PC-3 (cell line): ENCODE data around the gene SESN1. TPM values are rescaled to one million over a fixed set of nuclear protein-coding genes. Genes with fewer than 3 reads are reported as not detected.
"Not testable (repeated sequence)": the region's sequence is repeated elsewhere in the genome, so short reads cannot be mapped to it uniquely, and the experiment has no call there.

ENCODE experiments used
- ATAC-seq: fragments of 200-7000 bp; cut with Tn5 transposase; 2 replicates; pipeline ENCODE4 v1.9.1; 2020; ENCODE audit warnings: mild to moderate bottlenecking, moderate library complexity
- BruUV-seq: library from RNA; stranded (reverse); fragments of 400-500 nt; replicated peaks from 2 replicates; lab custom pipeline; 2021; lab: Mats Ljungman, UMichigan
- CTCF ChIA-PET: fragments of 300-600 bp; sonication (Branson Sonifier 250); formaldehyde crosslinking; loops from one replicate; lab custom pipeline; 2022; ENCODE audit warnings: antibody characterized with exemption; lab: Charles Lee
- POLR2A ChIA-PET: fragments of 300-600 bp; sonication (Branson Sonifier 250); formaldehyde crosslinking; loops from one replicate; lab custom pipeline; 2022; ENCODE audit warnings: antibody characterized with exemption; ENCODE audit not compliant: unreplicated experiment; lab: Charles Lee
- DNase-seq: peaks from one replicate; pipeline ENCODE4 v3.0.0-alpha.2; 2015
- H2AFZ ChIP-seq: fragments of 300-600 bp; sonication (generic); 2 replicates; pipeline ENCODE4 v1.6.0; 2016; ENCODE audit warnings: antibody characterized with exemption, low read length
- H3F3A ChIP-seq: fragments of 300-600 bp; sonication (generic); one replicate; pipeline ENCODE4 v1.6.0; 2017; ENCODE audit warnings: antibody characterized with exemption, low read length, control low read depth, mild to moderate bottlenecking; ENCODE audit not compliant: unreplicated experiment
- H3K27ac ChIP-seq: fragments of 300-600 bp; sonication (generic); 2 replicates; pipeline ENCODE4 v1.5.1; 2016; ENCODE audit warnings: mild to moderate bottlenecking, low read length
- H3K27me3 ChIP-seq: fragments of 300-600 bp; sonication (generic); 2 replicates; pipeline ENCODE4 v1.6.1; 2016; ENCODE audit warnings: low read length, mixed read lengths
- H3K36me3 ChIP-seq: fragments of 300-600 bp; sonication (generic); 2 replicates; pipeline ENCODE4 v1.6.1; 2016; ENCODE audit warnings: low read depth, mixed run types, low read length, mixed read lengths
- H3K4me1 ChIP-seq: fragments of 300-600 bp; sonication (generic); 2 replicates; pipeline ENCODE4 v1.5.1; 2016; ENCODE audit warnings: low read length; ENCODE audit not compliant: insufficient read depth
- H3K4me2 ChIP-seq: fragments of 300-600 bp; sonication (generic); 2 replicates; pipeline ENCODE4 v1.6.0; 2016; ENCODE audit warnings: low read length
- H3K4me3 ChIP-seq: fragments of 300-600 bp; sonication (generic); 2 replicates; pipeline ENCODE4 v1.5.1; 2016; ENCODE audit warnings: mild to moderate bottlenecking, low read length, mixed read lengths
- H3K79me2 ChIP-seq: fragments of 300-600 bp; sonication (generic); 2 replicates; pipeline ENCODE4 v1.6.1; 2017; ENCODE audit warnings: low read length, mixed read lengths
- H3K9ac ChIP-seq: fragments of 300-600 bp; sonication (generic); 2 replicates; pipeline ENCODE4 v1.6.0; 2016; ENCODE audit warnings: mild to moderate bottlenecking, low read length
- H3K9me2 ChIP-seq: fragments of 300-600 bp; sonication (generic); replicated peaks from 2 replicates; pipeline ENCODE4 v1.6.1; 2016; ENCODE audit warnings: mixed run types, low read length, mixed read lengths
- H3K9me3 ChIP-seq: fragments of 300-600 bp; sonication (generic); 2 replicates; pipeline ENCODE4 v1.6.1; 2016; ENCODE audit warnings: low read length, mixed read lengths
- H4K20me1 ChIP-seq: fragments of 300-600 bp; sonication (generic); 2 replicates; pipeline ENCODE4 v1.6.1; 2016; ENCODE audit warnings: low read length, mixed read lengths
- EZH2 ChIP-seq: fragments of 300-600 bp; sonication (generic); IDR thresholded peaks from one replicate; pipeline ENCODE4 v1.6.1; 2017; ENCODE audit warnings: antibody characterized with exemption, mild to moderate bottlenecking, low read length; ENCODE audit not compliant: unreplicated experiment
- EZH2phosphoT487 ChIP-seq: fragments of 300-600 bp; sonication (generic); IDR thresholded peaks from 2 replicates; pipeline ENCODE4 v1.6.1; 2018; ENCODE audit warnings: mild to moderate bottlenecking, antibody characterized with exemption, low read length, borderline replicate concordance
- intact Hi-C: fragments of 100-400 bp; cut with micrococcal nuclease; formaldehyde crosslinking; loops from 2 replicates; pipeline ENCODE4 v1.9.0; 2023
- total RNA-seq: library from RNA; depleted of rRNA; stranded (reverse); fragments of >200 nt; gene quantifications from 2 replicates; pipeline ENCODE4 v1.2.3, GENCODE V29; 2014
- TF ChIP-seq, protein P1 (sequence below): fragments of 300-600 bp; sonication (generic); conservative IDR thresholded peaks from 2 replicates; pipeline ENCODE4 v1.5.1; 2017; ENCODE audit warnings: antibody characterized with exemption, low read depth, mild to moderate bottlenecking, low read length

The SESN1 gene
- total RNA-seq, 1 experiment from 2014 or later, result 3.4 TPM

DNA sequence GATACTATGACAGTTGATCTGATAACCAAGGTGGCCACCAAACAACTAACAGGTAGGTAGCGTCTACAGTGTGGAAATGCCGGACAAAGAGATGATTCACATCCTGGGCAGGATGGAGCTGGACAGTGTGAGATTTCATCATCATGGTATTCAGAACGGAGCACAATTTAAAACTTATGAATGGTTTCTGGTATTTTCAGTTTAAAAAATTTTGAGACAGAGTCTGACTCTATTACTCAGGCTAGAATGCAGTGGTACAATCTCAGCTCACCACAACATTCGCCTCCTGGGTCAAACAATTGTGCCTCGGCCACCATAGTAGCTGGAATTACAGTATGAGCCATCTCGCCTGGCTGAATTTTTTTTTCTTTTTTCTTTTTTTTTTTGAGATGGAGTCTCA lies 44.5 kb upstream of the SESN1 start:
- Histone ChIP-seq H2AFZ (peak overlapping the region; percentile 68), H4K20me1 (no peaks in the 10 kb centered on the region), H3K9me2 (no peaks in the 10 kb centered on the region), H3K4me2 (peak overlapping the region; percentile 27), H3K9ac (no peak overlapping the region), H3K36me3 (no peaks in the 10 kb centered on the region), H3K27ac (0 out of 2 replicates have a peak overlapping the region, but pooled peaks have one; percentile 1), H3K79me2 (no peaks in the 10 kb centered on the region), H3K9me3 (no peaks in the 10 kb centered on the region), H3K4me3 (no peak overlapping the region), H3K27me3 (no peaks in the 10 kb centered on the region), H3F3A (no peaks in the 10 kb centered on the region), H3K4me1 (peaks cover 10% of the 10 kb centered on the region)
- ATAC-seq (peak; percentile 85), DNase-seq (peak; percentile 65)
- ChIA-PET POLR2A (interaction anchor here (0.8 kb wide), 1 partner anchor 245 kb away, joined by 5 read pairs; no protein-coding TSS in a partner anchor), CTCF (no interaction called here)
- intact Hi-C loops, result no loop called here
- no TSS peak for BruUV-seq
- TF ChIP-seq, protein P1, sequence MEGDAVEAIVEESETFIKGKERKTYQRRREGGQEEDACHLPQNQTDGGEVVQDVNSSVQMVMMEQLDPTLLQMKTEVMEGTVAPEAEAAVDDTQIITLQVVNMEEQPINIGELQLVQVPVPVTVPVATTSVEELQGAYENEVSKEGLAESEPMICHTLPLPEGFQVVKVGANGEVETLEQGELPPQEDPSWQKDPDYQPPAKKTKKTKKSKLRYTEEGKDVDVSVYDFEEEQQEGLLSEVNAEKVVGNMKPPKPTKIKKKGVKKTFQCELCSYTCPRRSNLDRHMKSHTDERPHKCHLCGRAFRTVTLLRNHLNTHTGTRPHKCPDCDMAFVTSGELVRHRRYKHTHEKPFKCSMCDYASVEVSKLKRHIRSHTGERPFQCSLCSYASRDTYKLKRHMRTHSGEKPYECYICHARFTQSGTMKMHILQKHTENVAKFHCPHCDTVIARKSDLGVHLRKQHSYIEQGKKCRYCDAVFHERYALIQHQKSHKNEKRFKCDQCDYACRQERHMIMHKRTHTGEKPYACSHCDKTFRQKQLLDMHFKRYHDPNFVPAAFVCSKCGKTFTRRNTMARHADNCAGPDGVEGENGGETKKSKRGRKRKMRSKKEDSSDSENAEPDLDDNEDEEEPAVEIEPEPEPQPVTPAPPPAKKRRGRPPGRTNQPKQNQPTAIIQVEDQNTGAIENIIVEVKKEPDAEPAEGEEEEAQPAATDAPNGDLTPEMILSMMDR, result no peak
- TF ChIP-seq EZH2 (no peak), EZH2phosphoT487 (no peak)

DNA sequence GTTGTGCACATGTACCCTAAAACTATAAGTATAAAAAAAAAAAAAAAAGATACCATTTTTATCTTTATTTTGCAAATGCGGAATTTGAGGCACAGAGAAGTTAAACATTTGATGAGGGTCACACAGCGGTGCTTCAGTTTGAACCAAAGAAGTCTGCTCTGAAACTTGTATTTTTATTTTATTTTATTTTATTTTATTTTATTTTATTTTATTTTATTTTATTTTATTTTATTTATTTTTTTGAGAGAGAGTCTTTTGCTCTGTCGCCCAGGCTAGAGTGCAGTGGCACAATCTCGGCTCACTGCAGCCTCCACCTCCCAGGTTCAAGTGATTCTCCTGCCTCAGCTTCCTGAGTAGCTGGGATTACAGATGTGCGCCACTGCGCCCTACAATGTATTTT lies 41.9 kb upstream of the SESN1 start:
- H3K4me3 ChIP-seq, H4K20me1 ChIP-seq, BruUV-seq, H3K9ac ChIP-seq, POLR2A ChIA-PET, H3K27me3 ChIP-seq, DNase-seq, H2AFZ ChIP-seq, H3K4me1 ChIP-seq, H3K4me2 ChIP-seq, H3K79me2 ChIP-seq, H3F3A ChIP-seq, H3K27ac ChIP-seq, H3K36me3 ChIP-seq, ATAC-seq, CTCF ChIA-PET, H3K9me3 ChIP-seq, intact Hi-C loops, H3K9me2 ChIP-seq: not testable (repeated sequence)

DNA sequence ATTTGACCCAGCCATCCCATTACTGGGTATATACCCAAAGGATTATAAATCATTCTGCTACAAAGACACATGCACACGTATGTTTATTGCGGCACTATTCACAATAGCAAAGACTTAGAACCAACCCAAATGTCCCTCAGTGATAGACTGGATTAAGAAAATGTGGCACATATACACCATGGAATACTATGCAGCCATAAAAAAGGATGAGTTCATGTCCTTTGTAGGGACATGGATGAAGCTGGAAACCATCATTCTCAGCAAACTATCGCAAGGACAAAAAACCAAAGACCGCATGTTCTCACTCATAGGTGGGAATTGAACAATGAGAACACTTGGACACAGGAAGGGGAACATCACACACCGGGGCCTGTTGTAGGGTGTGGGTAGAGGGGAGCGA lies 41.4 kb upstream of the SESN1 start:
- H3K27me3 ChIP-seq, POLR2A ChIA-PET, H3K4me1 ChIP-seq, H3K79me2 ChIP-seq, H3K27ac ChIP-seq, H3K9me3 ChIP-seq, H3K4me2 ChIP-seq, H3K36me3 ChIP-seq, CTCF ChIA-PET, H3K9me2 ChIP-seq, H4K20me1 ChIP-seq, BruUV-seq, H2AFZ ChIP-seq, H3K4me3 ChIP-seq, DNase-seq, H3K9ac ChIP-seq, ATAC-seq, intact Hi-C loops, H3F3A ChIP-seq: not testable (repeated sequence)

DNA sequence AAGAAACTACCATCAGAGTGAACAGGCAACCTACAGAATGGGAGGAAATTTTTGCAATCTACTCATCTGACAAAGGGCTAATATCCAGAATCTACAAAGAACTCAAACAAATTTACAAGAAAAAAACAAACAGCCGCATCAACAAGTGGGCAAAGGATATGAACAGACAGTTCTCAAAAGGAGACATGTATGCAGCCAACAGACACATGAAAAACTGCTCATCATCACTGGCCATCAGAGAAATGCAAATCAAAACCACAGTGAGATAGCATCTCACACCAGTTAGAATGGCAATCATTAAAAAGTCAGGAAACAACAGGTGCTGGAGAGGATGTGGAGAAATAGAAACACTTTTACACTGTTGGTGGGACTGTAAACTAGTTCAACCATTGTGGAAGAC lies 41.0 kb upstream of the SESN1 start:
- H3F3A ChIP-seq, H3K4me2 ChIP-seq, BruUV-seq, intact Hi-C loops, H3K9me2 ChIP-seq, CTCF ChIA-PET, H3K4me1 ChIP-seq, H3K4me3 ChIP-seq, H3K79me2 ChIP-seq, POLR2A ChIA-PET, H3K9me3 ChIP-seq, DNase-seq, H3K27me3 ChIP-seq, H3K27ac ChIP-seq, ATAC-seq, H4K20me1 ChIP-seq, H3K36me3 ChIP-seq, H2AFZ ChIP-seq, H3K9ac ChIP-seq: not testable (repeated sequence)
